GM21367 (cell line): Measurements from ENCODE around the gene OR4D2.

Experiments used
- ATAC-seq: cut with Tn5 transposase; IDR thresholded peaks from one replicate; pipeline ENCODE4 v1.9.1; 2021; ENCODE audit not compliant: unreplicated experiment

The OR4D2 gene

DNA sequence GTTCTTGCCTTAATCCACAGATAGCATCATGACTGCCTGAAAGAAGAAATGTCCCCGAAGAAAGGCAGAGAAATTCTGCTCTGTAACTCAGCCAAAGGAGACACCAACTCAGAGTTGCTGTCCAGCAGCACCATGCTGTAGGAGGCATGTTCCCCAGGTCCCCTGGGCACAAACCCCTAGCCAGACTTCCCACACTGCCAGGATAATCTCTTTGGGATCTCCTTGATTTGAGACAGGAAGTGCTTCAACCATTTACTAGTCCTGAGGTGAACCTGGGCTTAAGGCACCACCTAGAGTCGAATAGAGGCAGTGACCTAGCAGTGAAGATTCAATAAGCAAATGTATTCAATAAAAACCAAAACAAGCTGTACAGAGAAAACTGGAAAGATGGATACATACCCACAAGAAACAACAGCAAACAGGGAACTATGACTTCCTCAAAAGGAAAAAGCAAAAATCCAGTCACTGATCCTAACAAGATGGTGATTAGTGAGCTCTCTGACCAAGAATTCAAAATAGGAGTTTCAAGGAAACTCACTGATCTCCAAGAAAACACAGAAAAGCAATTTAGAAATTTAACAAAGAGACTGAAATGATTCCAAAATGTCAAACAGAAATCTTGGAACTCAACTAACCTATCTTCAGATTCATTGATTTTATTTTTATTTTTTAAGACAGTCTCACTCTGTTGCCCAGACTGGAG, 5.7 kb downstream of the OR4D2 start:
- ATAC-seq, result no peak

DNA sequence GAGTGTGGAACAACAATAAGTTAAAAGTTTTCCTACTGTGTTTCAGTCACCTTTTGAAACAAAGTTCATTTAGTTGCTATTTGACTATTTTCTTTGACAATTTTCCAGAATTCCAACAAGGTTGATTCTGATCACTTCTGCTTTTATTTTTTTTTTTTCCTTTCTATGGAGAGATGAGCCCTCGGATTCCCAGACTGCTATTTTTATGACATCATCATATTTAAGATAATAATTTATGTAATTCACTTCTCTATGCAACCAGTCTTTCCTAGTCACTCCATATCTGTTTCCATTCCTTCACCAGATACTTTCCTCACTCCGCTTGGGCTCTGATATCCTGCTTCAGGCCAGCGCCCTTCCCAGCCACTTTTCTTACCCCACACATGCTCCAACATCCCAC, 8.1 kb downstream of the OR4D2 start:
- no peak for ATAC-seq

DNA sequence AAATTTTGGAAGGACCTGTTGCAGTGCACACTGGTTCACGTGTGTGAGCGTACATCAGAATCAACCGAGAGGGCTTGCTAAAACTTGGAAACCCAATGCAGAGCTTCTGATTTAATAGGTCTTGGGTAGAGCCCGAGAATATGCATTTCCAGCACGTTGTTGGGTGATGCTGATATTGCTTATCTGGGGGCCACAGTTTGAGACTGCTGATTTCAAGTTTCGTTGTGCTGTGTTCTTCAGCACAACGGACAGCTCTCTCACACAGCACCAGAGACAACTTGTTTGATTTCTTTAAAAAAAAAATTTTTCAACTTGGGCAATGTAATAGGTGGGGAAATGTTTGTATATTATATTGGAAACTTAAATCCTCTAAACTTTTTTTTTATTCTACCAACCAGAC, 9.4 kb downstream of the OR4D2 start:
- no peak for ATAC-seq

DNA sequence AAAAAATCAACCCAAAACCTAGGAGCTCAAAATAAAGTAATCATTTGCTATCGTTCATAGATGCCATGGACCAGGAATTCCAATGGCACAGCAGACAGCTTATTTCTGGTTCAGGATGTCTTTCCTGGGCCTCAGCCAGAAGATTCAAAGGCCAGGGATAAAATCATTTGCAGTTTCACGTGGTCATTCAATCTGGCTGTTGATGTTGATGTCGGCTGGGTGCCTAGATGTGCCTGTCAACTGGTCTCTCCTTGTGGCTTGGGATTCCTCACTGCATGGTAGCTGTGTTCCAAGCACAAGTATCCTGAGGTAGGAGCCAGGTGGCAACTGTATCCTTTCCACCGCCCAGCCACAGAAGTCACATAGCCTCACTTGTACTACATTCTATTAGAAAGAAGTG, 15.0 kb downstream of the OR4D2 start:
- no peak for ATAC-seq

DNA sequence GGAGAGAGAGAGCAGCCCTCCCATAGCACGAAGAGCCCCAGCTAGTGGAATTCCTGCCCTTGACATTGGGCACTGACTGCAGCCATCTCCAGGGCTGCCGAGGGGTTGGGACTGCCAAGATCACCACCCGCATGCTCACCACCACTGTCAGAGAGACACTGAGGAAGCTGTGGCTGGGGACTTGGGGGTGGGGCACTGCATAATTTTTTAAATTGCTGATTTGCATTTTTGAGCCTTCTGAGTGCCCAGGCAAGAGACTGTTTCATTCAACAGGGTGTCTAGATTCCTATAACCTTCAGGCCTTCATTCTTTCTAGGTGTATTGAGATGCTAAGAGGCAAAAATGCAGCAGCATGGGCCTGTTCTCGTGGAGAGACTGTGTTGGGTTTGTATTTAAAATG, 16.7 kb downstream of the OR4D2 start:
- ATAC-seq, result no peak

DNA sequence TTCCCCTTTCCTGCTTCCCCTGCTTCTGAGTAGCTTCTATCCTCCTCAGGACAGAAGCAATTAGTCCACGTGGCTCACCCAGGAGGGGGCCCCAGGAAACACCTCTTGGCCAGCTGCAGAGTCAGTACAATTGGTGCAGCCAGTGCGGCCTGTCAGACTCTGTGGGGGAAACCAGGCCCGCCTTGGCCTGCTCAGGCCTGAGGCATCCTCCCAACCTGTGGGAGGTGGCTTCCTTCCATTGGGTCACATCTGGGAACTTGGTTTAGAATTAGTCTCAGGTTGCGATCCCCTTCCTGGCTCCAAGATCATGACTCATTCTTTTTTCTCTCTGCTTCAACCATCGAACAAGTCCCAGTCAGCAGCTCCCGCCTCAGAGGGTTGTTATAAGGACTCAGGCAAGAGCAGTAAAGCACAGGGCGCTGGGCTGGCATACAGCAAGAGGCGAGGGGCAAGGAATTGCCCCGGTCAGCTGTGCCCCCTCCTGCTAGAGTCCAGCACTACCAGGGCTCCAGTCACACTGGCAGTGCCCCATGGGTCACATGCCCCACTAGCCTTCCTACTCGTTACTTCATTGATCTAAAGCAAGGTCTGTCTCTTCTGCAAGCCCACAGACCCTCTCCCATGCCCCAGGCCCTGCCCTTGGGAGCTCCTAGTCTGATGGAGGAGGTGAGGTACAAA, 17.7 kb downstream of the OR4D2 start:
- ATAC-seq, result no peak

DNA sequence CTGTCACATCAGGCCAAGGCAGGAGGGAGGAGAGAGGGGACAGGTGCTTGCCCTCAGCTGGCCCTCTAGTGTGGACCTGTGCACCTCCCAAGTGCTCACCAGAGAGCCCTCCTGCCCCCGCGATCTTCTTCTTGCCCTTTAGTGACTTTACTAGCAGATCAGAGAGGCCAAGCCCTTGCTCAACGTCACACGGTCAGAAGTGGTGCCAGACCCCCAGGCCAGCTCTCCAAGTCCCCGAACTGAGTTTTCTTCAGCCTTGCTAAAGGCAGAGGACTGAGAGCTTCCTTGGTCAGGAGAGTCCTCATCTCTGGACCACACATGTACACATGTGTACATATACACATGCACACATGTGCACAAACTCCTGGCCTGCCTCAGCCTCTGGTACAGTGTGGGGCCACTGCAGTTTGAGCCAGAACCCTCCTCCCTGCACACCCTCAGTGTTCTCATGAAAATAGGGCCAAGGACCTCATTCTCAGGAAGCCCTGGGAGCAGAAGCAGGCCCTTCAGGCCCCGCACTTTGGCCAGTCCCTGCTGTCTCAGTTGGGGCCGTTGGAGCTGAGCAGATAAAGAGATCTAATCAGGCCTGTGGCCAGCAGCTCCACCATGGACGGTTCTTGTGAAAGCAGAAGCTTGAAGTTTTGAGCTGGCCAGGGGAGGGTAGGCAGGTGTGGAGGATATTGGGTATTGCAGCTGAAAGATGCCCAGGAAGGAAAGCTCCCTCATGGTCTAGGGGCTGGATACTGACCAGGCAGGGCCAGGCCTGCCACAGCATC, 18.4 kb downstream of the OR4D2 start:
- no peak for ATAC-seq

DNA sequence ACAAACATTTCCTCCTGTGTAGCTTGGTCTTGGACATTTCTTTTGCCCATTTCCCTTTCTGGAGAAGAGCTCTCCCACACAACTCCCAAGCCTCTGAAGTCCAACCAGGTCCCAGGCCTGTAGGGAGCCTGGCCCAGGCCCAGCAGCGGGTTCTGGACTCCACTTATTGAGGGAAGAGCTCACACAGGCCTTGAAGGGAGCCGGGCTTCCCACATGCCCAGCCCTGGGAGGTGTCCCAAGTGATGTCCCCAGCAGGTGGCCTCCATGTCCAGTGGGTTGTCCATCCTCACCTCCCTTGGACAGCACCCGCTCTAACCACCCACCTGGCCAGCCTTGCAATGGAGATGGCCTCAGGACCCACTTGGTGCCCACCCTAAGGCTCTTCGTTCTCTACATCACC, 19.8 kb downstream of the OR4D2 start:
- no peak for ATAC-seq

DNA sequence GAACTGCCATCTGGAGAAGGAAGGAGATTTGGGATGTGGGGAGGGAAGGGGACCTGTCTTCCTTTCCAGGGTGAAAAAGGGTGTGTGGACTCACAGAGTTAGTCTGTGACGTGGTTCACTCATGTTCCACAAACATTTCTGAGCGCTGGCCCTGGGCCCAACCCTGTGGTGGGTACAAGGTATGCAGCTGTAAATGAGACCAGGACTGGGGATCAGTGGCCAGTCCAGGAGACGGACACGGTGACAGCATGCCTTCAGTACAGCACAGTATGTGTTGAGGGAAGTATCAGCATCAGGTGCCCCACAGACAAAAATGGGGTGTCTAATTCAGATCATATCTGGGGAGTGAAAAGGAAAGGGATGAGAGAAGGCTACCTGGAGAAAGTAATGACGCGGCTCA, 20.3 kb downstream of the OR4D2 start:
- no peak for ATAC-seq

DNA sequence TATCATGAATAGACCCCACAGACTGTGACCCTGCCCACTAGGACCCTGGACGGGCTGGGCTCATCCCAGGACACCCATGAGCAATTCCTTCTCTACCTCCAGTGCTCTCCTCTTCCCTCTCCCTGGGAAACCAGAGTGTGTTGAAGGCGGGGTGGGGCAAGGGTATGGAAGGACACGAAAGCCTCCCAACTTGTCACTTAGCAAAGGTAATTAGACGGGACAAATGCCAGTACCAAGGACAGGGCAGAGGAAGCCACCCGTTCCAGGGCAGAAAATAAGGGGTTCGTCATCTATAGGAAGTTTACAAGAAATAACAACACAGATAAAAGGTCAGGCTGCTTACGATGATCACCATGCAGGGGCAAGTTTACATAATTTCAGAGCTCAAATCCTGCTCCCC, 20.9 kb downstream of the OR4D2 start:
- ATAC-seq, result no peak

DNA sequence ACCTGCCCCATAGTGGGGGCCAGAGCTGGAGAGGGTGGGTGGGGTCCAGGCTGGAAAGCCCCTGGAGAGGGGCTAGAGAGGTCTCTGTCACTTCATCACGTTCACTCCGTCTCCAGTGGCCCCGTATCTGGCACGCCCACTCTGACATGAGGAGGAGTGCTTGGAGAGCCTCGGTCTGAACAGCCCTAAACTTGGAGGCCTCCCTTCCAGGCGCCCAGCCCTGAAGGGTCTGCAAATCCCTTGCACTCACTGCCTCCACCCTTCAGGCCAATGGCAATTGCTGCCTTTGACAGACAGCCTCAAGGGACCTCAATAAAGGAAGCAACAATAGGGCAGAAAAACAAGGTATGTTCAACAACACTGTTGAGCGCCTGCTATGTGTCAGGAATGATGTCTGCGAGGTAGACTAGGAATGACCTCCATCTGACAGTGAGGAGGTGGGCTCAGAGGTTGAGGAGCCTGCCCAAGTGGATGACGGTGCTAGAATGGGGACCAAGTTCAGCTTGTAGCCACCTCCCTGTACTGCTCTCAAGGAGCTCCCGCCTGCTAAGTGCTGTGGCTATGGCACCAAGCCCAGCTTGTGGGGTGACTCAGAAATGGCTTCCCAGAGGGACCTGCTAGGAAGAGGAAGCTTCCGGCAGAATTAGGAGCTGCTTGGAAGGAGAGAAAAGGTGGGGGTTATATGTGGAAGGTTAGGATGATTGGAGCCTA, 22.8 kb downstream of the OR4D2 start:
- no peak for ATAC-seq

DNA sequence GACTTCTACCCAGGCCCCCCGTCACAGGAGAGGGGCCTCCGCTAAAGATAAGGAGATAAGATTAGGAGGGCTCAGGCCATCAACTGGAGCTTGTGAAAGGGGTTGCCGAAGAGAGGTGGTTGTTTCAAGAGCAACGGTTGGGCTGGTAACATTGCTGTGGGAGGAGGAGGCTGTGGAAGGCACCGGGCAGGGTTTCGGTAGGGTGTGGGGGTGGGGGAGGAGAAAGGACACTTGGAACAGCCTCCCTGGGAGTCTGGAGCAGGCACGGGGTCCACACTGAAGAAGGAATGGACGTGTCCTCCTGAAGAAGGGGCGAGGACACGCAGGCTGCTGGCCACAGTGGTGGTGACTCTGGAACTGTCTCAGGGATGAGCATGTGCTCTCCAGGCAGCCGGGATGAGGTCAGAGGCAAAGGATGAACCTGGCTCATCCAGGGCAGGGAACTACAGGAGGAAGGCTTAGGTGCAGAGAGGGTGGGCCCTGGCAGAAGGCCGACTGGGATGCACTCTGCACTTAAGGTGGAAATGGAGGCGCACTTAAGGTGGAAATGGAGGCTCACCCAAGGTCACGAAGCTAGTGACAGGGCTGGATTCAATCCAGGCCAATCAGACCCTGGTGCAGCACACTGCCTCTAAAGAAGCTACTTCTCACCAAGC, 24.6 kb downstream of the OR4D2 start:
- no peak for ATAC-seq

DNA sequence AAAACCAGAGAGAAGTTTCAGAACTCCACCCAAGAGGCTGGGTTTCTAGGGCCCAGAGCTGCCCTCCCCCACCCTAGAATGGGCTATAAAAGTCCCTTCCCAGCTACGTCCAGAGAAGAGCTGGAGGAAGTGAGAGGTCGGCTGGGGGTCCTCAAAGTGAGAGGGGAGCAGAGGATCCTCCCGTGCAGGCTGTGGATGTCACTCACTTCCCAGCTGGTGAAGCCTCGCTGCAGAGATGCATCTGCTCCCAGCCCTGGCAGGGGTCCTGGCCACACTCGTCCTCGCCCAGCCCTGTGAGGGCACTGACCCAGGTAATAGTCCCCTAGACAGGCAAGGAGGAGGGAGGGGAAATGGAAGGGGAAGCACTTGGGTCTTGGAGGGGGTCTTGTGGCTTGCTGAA, 25.8 kb downstream of the OR4D2 start, which contains the start of gene EPX:
TSS of gene EPX (plus strand) at position 115 of the 400 bp plus-strand sequence. CDS start at position 236, 121 bp downstream.
- ATAC-seq, result no peak

DNA sequence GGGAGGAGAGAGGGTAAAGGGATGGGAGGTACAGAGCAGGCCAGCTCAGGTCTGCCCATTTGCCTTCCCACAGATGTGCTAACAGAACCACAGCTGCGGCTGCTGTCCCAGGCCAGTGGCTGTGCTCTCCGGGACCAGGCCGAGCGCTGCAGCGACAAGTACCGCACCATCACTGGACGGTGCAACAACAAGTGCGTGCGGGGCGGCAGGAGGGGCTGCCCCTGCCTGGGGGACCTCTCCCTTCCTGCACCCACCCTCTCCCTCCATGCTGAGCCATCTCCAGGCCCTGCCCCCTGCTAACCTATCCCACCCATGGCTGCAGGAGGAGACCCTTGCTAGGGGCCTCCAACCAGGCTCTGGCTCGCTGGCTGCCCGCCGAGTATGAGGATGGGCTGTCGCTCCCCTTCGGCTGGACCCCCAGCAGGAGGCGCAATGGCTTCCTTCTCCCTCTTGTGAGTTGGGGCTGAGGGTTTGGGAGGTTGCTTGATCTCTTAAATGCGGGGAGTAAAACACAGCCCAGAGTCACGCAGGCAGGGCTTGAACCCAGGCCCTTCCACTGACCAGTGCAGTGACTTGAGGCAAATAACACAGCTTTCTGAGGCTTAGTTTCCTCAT, 27.0 kb downstream of the OR4D2 start:
- ATAC-seq, result no peak

DNA sequence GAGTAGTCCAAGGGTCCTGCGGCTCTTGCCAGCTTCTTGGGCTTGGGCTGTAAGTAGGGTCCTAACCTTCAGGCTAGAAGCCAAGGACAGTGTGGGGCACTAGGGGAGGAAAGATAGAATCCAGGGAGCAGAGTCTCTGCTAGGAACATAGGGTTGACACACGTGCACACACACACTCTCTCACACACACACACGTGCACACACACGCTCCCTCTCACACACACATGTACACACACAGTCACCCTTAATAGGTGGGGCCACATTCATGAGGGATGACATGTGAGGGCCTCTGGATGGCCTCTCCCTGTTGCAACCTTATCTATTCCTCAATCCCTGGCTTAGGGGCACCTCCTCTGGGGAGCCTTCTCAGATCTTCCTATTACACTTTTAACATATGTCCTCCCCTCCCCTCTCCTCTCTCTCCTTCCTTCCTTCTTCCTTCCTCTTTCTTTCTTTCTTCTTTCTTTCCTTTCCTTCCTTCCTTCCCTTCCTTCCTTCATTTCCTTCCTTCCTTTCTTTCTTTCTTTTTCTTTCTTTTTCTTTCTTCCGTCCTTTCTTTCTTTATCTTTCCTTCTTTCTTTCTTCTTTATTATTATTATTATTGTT, 28.8 kb downstream of the OR4D2 start:
- no peak for ATAC-seq

DNA sequence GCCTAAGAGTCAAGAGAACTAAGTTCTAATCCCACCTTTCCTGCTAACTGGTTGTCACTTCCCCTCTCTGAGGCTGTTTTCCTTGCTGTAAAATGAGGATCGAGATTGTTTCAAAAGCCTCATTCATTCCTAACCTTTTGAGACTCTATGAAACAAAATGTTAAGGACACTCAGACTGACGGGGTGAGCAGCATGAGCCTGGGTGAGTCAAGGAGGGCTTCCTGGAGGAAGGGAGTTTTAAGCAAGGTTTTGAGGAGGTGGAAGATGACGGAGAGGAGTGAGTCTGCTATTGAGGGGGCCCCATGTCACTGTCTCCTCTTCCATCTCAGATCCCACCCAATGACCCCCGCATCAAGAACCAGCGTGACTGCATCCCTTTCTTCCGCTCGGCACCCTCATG, 29.8 kb downstream of the OR4D2 start:
- no peak for ATAC-seq

DNA sequence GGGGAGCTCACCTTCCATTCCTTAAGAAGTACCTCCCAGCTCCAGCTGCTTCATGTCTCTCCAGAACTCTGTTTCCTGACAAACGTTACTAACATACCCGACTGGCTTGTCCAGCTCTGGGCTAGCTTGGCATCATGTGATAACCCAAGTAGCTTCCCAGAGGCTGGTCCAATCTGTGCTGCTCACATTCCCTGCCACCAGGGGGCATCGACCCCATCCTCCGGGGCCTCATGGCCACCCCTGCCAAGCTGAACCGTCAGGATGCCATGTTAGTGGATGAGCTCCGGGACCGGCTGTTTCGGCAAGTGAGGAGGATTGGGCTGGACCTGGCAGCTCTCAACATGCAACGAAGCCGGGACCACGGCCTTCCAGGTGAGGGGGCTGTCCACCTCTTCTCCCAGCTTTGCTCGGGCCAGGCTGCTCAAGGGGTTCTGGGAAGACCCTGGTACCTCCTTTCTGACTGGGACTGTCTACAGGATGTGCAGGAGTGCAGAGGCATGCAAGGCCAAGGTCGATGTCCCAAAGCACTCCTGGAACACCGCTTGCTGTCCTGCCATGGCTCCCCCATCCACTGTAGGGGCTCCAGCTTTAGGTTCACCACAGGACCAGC, 33.3 kb downstream of the OR4D2 start:
- ATAC-seq, result no peak

DNA sequence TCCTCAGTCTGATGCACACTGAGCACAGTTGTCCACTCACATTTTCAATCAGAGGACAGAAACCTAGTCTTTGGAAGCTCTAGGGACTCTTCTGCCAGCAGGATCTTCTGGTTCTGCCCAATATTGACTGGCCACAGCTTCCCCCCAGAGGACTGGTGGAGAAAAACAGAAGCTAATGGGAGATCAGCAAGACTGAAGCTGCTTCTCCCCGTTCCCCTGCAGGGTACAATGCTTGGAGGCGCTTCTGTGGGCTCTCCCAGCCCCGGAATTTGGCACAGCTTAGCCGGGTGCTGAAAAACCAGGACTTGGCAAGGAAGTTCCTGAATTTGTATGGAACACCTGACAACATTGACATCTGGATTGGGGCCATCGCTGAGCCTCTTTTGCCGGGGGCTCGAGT, 36.1 kb downstream of the OR4D2 start:
- no peak for ATAC-seq

DNA sequence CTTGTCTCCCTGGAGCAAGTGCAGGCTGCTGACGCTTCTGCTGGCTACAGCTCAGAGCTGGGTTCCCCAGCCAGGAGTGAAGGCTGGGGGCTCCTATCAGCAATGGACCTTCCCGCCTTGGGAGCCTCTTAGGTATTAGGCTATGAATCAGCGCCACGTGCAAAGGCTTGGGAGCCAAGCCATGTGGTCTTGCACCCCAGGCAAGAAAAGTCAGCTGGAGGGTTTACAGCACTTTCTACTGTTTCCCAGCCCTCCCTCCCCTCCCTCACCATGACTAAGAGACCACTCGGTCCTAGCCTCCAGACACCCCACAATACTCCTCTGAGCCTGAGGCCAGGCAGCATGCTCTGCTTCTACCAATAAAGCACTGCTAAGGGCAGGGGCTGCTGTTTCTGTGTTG, 38.0 kb downstream of the OR4D2 start:
- no peak for ATAC-seq

DNA sequence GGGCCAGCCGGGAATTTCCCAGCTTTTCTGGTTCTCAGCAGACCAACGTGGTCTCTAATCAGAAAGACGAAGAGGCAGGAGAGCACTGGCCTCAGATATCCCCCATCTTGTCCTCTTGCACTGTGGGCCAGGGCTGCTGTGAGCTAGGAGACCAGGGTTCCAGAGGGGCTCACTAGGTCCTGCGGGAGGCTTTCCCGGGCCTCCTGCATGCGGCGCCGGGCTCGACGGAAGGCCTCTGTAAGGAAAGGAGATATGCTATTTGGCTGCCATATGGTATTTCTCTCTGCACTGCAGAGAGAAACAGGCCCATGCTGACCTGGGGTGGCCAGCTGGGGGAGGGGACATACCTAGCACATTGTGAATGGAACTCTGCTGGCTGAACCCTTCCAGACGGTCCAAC, 39.2 kb downstream of the OR4D2 start:
- no peak for ATAC-seq
